Measurements from ENCODE around the gene TEX2.

DNA sequence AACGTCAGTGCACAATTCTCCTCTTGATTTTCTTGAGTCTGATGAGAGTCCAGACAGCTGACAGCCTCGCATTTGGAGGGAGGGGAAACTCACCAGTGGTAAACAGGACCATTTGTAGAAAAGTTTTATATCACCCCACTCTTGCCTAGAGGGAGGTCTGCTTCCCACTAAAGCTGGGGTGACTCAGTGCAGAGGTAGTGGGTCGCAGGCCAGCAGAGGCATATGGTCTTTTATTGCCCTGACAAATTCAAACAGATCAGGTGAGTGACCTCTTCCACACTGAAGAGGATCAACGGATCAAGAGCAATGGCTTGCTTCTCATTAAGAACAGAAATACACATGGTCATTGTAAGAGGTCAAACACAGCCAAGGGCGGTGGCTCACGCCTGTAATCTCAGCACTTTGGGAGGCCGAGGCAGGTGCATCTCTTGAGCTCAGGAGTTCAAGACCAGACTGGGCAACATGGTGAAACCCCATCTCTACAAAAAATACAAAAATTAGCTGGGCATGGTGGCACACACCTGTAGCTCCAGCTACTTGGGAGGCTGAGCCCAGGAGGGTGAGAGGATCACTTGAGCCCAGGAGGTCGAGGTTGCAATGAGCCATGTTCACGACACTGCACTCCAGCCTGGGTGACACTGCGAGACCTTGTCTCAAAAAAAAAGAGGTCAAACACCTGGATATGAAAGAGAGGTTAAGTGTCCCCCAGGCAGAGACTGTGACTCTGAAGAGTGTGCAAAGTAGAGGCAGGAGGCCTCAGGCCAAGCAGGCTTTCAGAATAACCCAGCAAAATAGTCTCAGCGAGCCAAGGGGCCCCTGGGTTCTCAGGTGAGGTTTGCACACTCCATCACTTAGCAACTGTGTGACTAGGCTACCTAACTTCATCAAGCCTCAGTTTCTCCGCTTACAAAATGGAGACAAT is 76.6 kb downstream of the TEX2 start:
- TF ChIP-seq, protein P1, sequence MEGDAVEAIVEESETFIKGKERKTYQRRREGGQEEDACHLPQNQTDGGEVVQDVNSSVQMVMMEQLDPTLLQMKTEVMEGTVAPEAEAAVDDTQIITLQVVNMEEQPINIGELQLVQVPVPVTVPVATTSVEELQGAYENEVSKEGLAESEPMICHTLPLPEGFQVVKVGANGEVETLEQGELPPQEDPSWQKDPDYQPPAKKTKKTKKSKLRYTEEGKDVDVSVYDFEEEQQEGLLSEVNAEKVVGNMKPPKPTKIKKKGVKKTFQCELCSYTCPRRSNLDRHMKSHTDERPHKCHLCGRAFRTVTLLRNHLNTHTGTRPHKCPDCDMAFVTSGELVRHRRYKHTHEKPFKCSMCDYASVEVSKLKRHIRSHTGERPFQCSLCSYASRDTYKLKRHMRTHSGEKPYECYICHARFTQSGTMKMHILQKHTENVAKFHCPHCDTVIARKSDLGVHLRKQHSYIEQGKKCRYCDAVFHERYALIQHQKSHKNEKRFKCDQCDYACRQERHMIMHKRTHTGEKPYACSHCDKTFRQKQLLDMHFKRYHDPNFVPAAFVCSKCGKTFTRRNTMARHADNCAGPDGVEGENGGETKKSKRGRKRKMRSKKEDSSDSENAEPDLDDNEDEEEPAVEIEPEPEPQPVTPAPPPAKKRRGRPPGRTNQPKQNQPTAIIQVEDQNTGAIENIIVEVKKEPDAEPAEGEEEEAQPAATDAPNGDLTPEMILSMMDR (IDR thresholded peaks at IDR 0.05; ENCODE audit: low read length) = no peak
- TF ChIP-seq EZH2 (IDR thresholded peaks at IDR 0.05; ENCODE audit: borderline replicate concordance, low read length) = no peak

All from OCI-LY1 (cell line).